NCI-H187 treated with DMSO at 0.1 percent for 48 hours (cell line): ENCODE measurements around the gene IL6ST.
A peak's percentile ranks its signal among the peaks of the same experiment; 100 is the strongest.
"Not testable (repeated sequence)": the region's sequence is repeated elsewhere in the genome, so short reads cannot be mapped to it uniquely, and the experiment has no call there.

Experiments used
- DNase-seq: peaks from one replicate; lab custom pipeline; 2025; lab: John Stamatoyannopoulos, UW

IL6ST gene

DNA sequence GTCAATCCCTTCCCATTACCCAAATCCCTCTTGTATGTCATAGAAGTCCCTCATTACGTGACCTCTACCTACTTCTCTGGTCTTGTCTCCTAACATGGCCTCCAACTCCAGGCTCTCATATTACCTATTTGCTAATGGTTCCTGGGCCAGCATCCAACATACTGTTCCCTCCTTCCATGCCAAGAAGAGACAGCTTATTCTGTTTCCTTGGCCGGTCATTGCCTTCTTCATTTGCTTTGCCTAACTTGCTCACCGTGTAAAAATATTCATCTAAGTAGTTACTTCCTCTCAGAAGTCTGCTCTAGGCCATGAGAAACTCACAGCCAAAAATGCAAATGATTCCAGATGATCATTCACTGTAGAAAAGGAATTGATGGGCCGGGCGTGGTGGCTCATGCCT is 8.9 kb upstream of the IL6ST start:
- DNase-seq: no peak

GRCh38 chr5:56003179-56003578 is 8.4 kb upstream of the IL6ST start:
- no peak for DNase-seq

GRCh38 chr5:56002303-56002702 is 7.5 kb upstream of the IL6ST start:
- DNase-seq: no peak

- DNase-seq: not testable (repeated sequence)
Measured at GRCh38 chr5:56000221-56000620, 5.5 kb upstream of the IL6ST start.

DNA sequence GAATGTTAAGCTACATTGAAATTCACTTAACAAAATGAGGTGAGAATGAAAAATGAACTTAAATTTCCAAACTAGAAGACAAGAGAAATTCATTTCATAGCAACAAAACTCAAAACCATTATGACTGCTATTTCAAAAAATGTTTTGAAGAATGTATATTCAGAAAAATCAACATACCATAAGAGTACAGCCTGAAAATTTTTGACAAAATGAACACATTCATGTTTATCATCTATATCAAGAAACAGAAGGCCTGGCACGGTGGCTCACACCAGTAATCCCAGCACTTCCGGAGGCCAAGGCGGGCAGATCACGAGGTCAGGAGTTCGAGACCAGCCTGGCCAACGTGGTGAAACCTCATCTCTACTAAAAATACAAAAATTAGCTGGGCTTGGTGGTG is 4.2 kb upstream of the IL6ST start:
- DNase-seq: no peak

GRCh38 chr5:55997742-55998351 is 3.1 kb upstream of the IL6ST start:
- no peak for DNase-seq

- peak; percentile 94 for DNase-seq
Measured at GRCh38 chr5:55994998-55995914, 493 bp upstream of the IL6ST start.

DNA sequence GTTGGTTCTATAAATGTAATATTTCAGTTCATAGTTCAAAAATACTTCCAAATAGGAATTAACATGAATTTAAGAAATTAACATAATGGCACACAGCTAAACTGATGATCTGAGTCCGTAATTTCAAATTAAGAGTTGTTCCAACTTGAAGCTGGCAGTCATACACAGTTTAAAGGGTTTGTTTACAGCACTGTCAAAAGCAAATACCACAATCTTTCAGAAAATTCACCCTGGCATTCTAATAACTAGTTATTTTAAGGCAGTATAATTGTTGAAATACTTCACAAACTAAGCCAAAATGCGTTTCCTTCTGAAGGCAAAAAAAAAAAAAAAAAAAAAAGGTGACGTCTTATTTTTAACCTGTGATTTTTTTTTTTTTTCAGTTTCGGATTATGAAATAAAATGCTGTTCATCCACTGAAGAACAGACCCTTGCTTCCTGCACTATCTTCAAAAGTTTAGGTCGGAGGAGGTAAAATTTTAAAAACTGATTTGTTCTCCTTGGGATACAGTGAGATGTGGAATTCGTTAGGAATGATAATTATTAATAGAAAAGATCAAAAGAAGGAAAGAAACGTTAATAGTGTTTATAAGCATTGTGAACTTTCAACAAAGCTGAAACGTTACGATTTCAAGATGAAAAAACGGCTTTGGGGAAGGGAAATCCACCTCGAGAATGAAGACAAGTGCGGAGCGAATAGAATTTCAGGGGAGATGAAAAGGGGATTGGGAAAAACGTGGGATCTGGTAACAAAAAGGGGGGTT is 850 bp downstream of the IL6ST start:
- no peak for DNase-seq

- DNase-seq: no peak
Measured at GRCh38 chr5:55993013-55993412, 1.8 kb downstream of the IL6ST start.

GRCh38 chr5:55991768-55992486 is 2.8 kb downstream of the IL6ST start:
- peak; percentile 33 for DNase-seq

- not testable (repeated sequence) for DNase-seq
Measured at GRCh38 chr5:55990895-55991294, 3.9 kb downstream of the IL6ST start.

- DNase-seq: no peak
Measured at GRCh38 chr5:55989860-55990259, 4.9 kb downstream of the IL6ST start.

DNA sequence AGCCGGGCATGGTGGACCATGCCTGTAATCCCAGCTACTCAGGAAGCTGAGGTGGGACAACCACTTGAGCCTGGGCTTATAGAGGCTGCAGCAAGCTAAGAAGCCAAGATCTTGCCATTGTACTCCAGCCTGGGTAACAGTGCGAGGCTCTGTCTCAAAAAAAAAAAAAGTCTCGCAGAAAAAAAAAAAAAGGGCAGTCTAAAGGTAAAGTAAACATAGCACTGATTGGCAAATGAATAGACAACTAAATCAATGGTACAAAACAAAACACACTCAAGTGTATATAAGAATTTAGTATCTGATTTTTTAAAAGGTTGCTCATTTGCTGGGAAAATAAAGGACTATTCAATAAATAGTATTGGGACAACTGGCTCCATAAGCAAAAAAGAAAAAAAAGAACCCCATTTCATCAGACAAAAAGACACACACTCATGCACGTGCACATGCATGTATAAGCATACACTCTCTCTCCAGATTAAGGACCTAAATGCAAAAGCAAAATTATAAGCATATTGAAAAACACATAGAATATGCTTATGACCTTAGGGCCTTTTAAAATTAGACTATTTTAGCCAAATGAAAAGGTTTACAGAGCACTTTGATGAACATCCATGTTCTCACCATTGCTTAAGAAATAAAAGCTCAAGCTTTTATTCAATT is 5.7 kb downstream of the IL6ST start:
- no peak for DNase-seq

- DNase-seq: not testable (repeated sequence)
Measured at GRCh38 chr5:55988428-55988827, 6.3 kb downstream of the IL6ST start.

- DNase-seq: no peak
Measured at GRCh38 chr5:55986931-55987330, 7.8 kb downstream of the IL6ST start.

DNA sequence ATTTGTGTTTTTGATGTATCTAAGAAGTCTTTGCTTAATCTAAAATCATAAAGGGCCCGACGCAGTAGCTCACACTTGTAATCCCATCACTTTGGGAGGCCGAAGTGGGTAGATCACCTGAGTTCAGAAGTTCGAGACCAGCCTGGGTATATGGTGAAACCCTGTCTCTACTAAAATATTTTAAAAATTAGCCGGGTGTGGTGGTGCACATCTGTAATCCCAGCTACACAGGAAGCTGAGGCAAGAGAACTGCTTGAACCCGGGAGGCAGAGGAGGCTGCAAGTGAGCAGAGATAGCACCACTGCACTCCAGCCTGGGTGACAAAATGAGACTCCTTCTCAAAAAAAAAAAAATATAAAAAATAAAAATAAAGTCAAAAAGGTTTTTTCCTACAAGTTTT is 9.6 kb downstream of the IL6ST start:
- DNase-seq: no peak

- DNase-seq: no peak
Measured at GRCh38 chr5:55983986-55984385, 10.8 kb downstream of the IL6ST start.

GRCh38 chr5:55982957-55983381 is 11.8 kb downstream of the IL6ST start:
- no peak for DNase-seq

GRCh38 chr5:55973296-55973695 is 21.5 kb downstream of the IL6ST start:
- DNase-seq: no peak

DNA sequence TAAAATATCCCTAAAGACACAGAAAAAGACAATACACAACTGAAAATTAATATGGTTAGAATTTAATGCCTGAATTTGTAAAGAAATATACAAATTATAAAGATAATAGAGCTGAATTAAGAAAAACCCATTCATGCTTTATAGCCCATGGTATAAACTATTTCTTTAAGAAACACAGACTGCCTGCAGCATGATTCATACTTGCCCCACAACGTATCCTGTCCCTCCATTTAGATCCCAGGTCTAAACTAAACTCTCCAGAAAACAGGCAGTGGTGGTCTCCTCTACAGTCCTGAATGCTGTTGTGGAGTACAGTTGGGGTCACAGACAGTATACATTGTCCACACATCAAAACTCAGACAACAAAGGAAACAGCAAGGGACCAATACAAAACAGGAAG is 24.8 kb downstream of the IL6ST start:
- DNase-seq: no peak

DNA sequence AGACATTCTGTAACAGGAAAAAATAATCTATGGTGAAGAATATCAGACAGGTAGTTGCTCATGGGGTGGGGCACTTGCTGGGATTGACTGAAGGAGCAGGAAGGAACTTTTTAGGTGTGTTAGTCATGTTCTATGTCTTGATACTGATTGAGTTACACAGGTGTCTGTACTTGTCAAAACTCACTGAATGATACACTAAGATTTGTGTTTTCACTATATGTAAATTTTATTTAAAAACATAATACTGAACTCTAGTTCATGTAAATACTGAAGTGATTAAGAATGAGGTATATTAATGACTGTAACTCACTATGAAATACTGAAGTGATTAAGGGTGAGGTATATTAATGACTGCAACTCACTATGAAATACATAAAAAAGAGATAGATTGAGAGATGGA is 28.5 kb downstream of the IL6ST start:
- no peak for DNase-seq

DNA sequence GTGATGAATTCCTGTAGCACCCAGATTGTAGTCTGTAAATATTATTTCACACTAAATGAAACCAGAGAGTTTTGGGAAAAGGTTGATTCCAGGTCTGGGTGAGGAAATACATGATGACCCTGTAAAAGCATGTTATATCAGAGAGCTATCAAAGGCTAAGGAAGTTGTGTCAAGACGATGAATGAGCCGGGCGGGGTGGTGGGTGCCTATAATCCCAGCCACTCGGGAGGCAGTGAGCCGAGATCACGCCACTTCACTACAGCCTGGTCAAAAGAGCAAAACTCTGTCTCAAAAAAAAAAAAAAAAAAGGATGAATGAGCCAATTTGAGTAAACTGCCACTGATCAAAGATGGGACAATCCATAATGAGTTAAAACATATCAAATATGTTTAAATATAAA is 29.2 kb downstream of the IL6ST start:
- DNase-seq: no peak
